ENCODE results near the gene EIF3A.
A peak's percentile ranks its signal among the peaks of the same experiment; 100 is the strongest.
"Not testable (repeated sequence)": the region's sequence is repeated elsewhere in the genome, so short reads cannot be mapped to it uniquely, and the experiment has no call there.

EIF3A gene

DNA sequence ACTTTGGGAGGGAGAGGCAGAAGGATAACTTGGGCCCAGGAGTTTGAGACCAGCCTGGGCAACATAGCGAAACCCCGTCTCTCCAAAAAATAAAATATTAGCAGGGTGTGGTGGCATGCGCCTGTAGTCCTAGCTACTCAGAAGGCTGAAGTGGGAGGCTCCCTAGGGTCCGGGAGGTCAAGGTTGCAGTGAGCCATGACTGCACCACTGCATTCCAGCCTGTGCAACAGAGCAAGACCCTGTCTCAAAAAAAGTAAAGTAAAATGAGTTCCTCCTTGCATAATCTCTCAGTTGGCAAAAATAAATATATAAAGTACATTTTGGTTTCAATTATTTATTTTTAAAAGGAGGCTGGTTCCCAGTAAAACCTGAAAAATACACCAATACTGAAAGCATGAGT, 39.3 kb downstream of the EIF3A start:
- no peak for DNase-seq

DNA sequence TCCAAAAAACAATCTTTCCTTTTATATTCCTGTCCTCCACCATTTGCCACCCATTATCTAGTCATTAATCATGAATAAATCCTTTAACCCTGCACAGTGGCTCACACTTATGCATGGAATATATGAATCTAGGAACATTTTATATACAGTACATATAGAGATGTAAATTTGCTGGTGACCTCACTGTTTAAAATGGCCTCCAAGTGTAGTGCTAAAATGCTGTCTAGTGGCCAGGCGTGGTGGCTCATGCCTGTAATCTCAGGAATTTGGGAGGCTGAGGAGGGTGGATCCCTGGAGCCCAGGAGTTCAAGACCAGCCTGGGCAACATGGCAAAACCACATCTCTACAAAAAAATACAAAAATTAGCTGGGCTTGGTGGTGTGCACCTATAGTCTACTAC, 41.5 kb downstream of the EIF3A start:
- DNase-seq: no peak

DNA sequence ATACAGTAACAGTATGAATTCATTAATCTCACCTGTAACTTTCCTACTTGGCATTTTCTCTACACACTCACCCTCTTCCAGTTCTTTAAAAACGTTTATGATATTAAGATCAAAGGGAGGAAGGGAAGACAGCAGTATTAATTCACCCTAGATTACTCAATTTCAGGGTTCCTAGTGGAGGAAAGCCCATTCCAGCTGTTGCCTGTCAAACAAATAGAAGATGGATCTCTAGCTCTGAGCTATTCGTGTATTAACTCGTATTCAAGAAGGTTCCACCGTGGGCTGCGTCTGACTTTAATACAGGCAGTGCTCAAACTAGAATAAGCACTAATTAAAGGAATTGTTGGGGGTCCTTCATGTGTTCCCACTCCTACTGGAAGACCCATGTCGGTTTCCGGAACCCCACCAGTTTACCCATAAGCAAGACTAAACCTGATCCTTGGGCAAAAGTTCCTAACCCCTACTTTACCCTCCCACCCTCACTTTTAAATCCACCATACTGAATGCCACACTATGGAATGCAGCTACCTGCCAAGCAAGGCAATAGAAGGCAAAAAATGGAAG, 49.0 kb downstream of the EIF3A start:
- no peak for DNase-seq

DNA sequence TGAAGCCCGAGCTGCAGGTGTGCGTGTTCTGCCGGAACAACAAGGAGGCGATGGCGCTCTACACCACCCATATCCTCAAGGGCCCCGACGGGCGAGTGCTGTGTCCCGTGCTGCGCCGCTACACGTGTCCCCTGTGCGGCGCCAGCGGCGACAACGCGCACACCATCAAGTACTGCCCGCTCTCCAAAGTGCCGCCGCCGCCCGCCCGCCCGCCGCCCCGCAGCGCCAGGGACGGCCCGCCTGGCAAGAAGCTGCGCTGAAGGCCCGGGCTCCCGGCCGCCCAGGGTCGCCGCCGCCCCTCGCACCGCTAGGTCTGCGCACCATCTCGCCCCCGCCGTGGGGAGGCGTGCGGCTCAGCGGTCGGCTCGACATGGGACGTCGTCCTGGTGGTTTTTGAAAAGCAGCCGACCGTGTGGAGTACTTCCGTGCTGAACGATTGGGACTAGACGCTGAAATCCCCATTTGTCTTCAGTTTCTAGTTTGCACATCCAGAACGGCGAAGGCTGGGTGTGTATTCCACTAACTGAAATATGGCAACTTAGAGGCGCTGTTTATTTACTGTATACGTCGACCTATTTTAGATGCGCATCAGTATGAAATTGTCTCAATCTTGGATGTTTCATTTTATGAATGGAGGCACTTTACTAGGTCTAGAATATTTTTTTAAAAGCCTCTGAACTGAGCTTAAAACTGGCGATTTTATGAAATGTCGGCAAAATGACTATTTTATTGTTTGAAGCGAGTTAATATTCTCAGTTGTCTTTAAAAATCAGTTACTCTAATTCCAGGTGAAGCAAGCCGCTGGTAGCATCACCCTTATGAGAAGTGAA, 50.0 kb downstream of the EIF3A start:
- no peak for DNase-seq

DNA sequence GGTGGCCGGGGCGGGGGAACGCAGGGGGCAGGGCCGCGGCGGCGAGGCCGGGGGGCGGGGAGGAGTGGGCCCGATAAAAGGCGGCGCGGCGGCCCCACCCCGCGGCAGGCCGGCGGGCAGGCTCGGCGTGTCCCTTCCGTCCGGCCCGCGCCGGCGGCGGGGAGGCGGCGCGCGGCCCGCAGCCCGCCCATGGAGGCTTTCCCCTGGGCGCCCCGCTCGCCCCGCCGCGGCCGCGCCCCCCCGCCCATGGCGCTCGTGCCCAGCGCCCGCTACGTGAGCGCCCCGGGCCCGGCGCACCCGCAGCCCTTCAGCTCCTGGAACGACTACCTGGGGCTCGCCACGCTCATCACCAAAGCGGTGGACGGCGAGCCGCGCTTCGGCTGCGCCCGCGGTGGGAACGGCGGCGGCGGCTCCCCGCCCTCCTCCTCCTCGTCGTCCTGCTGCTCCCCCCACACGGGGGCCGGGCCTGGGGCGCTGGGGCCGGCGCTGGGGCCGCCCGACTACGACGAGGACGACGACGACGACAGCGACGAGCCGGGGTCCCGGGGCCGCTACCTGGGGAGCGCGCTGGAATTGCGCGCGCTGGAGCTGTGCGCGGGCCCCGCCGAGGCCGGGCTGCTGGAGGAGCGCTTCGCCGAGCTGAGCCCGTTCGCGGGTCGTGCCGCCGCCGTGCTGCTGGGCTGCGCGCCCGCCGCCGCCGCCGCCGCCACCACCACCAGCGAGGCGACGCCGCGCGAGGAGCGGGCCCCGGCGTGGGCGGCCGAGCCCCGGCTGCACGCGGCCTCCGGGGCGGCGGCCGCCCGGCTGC, 50.8 kb downstream of the EIF3A start, which contains the start of gene NANOS1:
TSS of gene NANOS1 (plus strand) at position 102 of the 808 bp plus-strand sequence. CDS start at position 190, 88 bp downstream.
- no peak for DNase-seq

DNA sequence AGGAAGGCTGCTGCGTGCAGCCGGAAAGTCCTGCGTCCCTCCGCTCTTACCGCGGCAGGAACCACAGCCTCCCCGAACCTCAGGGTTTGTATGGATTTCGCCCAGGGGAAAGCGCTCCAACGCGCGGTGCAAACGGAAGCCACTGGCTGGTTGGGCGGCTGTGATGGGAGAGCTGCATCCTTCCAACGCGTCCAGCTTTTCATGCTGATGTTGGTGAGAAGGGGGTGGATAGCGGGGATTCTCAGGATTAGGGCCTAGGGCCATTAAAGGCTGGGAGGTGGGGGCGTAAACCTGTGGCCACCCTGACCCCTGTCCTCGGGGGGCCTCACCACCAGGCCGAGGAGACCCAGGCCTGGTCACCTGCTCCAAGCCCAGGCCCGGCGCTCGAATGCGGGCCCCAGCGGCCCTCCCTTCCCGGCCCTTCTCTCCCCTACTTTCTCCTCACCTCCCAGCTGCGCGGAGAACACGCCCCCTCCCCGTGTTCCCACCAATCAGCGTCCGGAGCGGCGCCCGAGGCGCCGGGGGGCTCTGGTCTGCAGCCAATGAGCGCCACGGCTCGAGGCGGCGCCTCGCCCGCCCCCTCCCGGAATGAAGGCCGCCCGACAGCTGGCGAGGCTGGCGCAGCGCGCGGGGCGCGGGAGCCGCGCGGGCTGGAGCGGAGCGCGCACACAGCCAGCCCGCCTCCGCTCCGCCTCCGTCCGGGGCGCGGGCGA, 51.6 kb downstream of the EIF3A start:
- DNase-seq: no peak

DNA sequence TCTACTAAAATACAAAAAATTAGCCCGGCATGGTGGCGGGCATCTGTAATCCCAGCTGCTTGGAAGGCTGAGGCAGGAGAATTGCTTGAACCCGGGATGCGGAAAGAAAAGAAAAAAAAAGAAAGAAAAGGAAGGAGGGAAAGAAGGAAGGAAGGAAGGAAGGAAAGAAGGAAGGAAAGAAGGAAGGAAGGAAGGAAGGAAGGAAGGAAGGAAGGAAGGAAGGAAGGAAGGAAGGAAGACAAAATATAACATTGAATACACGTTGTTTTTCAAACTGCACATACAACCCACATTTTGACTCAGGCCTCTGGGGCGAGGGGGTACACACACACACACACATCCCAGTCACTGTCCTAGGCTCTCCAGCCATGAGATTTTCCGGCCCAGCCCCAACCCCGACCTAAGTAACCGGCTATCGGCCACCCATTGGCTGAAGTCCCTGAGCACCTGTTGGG, 52.1 kb downstream of the EIF3A start:
- DNase-seq: not testable (repeated sequence)

DNA sequence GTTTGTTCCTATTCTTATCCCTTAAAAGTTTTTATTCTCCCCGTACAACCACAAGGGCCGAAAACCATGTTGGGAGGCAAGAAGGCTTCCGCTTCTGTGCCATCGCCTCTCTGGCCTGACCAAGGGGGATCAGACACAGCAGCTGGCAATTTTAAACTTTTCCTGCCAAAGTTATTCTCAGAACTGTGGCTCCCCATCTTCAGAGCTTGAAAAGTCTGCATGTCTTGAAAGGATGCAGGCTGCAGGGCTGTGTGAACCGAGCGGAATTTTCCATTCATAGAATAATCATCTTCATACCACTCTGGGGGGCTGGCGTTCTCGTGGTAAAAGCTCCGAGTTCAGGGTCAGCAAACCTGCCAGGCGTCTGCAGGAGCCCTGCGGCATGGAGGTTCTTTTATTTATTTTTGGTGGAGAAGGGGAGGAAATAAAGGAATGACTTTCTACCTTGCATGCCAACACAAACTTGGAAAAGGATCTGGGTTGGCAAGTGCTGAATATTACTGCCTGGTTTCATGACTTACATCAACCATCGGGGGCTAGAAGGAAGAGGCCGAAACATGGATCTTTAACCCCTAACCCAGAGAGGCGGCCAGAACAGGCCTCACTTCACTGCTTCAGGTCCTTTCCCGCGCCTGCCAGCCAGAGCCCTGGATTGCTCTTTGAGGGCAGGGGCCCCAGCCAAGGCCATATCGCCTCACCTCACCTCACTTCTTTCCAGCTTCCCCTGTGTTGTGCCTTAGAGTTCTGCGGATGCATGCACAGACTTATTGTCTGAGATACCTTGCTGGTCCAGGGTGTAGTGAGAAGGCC, 54.1 kb downstream of the EIF3A start:
- DNase-seq: no peak

DNA sequence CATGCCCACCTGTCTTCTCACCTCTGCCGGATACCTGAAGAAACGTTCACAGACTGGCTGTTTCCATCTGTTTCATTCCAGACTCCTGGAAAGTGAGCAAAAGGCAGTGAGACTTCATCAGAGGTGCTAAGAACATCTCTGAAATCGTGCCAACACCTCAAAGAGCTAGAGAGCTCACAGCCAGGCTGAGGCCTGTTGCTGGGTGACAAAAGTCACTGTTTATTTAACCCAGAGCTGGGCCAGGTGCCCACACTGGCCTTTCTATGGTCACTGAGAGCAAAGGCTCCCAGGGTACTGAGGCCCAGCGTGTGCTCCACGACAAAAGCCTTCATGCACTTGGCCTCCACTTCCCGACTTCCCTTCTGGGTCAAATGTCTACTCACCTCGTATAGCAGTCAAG, 54.8 kb downstream of the EIF3A start:
- DNase-seq: no peak

DNA sequence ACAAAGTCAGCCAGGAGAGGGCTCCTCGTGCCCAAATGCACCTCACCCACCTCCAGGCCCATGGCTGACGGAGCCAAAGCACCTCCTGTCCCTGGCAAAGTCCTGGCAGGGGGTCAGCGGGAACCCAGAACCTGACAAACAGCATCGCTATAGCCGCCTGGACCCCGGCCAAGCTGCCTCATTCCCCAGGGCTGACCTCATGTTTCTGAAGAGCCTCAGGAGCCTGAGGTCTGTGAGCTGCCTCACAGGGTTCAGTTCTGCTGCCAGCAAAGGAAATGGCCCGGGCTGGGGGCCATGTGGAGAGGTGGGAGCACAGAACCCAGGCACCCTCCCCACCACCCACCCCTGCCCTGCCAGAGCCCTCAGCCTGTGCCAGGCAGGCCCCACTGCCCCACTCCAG, 55.3 kb downstream of the EIF3A start:
- no peak for DNase-seq

DNA sequence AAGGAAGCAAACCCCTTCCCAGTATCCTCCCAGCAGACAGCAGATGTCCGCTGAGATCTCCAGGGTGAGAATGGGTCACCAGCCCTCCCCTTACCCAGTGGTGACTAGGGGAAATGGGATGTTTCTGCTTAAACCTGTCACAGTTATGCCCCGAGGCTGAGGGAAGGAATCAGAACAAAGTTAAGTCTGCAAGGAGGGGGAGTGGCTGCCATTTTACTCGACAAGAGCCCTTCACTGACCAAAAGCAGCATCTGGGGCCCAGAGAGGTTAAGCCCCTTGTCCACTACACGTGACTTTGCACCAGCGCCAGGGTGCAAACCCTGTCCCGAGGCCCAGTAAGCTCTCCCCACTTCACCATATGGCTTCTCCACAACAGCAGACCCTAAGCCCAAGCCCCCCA, 55.7 kb downstream of the EIF3A start:
- DNase-seq: no peak

DNA sequence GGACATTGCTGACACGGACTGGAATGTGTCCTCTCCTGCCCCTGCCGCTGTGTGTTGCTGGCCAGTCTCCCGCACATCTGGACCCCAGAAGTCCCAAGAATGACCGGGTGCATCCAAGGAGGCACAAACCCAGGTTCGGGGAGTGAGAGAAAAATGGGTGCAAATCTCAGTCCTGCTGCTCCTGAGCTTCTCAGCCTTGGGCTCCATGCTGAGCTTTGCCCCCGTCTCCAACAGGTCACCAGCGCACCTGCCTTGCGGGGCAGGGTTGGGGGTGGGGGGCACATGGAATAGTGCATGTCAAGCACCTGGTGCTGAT, 57.1 kb downstream of the EIF3A start:
- no peak for DNase-seq

DNA sequence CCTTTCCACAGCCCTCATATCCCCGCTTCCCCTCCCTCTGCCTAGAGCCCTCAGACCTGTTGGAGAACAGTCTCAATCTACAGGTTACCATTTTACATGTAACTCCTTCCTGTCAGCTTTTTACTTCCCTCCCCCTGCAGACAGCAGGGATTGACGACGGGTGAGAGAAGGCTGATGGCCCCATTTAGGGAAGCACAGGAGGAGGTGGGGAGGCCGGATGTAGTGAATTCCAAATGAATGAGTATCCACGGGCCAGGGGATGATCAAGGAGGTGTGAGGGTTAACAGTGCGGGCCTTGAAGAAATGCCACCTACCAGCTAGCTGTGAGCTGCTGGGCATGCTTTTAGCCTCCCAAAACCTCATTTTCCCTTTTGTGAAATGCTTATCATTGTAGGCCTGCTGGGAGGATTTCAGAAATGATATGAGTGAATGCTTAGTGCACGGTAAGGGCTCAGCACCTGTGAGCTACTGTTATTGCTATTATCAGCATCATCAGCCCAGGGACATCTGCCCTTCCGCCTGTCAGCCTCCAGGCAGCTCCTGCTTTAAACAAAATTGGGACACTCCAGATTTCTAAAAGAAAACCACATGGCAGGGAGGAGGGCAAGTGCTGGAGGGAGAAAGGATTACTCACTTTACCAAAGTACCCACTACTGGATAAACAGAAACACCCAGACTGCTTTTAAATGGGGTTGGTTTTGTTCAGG, 57.6 kb downstream of the EIF3A start:
- peak; percentile 16 for DNase-seq

DNA sequence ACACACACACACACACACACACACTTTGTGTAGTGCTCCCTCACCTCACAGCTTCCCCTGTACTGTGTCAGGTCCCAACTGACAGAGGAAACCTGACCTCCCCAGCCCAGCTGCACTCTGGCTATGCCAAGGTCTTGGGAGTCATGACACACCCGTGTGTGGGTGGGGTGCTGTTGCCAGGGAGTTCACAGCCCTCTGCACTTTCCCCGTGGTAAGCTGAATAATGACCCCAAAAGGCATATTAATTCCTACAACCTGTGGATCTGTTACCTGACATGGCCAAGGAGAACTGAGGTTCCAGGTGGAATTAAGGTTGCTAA, 60.0 kb downstream of the EIF3A start:
- no peak for DNase-seq

DNA sequence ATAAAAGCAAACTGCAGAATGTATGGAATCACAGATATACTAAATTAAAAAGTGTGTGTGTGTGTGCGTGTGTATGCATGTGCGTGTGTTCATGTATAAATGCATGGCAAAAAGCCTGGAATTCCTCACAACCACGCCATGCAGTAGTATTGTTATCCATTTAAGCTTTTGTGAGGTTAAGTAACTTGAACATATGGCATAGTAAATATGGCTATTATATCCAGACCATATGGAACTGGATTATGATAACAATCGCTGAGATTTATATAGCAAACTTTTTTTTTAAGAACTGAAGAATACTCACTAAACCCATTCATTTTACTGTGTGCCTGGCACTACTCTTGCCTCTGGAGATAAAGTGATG, 73.4 kb downstream of the EIF3A start:
- DNase-seq: peak; percentile 49

DNA sequence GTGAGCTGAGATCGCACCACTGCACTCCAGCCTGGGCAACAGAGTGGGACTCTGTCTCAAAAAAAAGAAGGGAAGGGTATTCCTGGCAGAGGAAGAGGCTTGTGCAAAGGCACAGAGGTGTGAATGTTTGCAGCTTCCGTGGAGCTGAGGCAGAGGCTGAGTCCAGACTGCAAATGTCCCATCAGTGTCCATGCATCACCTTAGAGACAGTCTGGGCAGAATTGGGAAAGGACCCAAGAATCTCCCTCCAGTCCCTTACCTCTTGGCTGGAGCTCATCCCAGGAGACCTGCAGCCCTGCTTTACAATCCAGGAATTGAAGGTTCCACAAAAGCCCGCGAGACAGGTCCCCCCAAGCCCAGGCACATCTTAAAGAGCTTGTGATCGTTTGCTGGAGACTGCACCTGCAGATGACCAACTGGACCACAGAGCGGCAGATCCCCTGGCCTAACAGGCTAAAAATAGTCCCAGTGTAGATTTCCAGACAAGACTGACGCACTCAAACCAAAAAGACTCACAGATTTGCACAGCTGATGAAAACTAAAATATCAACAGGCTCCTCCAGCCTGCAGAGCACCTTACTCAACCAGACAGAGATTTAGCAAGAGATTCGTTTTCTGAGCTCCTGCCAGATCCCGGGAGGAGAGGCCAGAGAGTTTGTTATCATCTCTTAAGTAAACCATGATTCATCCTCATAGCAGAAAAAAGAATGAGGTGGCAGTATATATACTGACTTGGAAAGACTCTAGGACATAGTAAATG, 74.0 kb downstream of the EIF3A start:
- no peak for DNase-seq

DNA sequence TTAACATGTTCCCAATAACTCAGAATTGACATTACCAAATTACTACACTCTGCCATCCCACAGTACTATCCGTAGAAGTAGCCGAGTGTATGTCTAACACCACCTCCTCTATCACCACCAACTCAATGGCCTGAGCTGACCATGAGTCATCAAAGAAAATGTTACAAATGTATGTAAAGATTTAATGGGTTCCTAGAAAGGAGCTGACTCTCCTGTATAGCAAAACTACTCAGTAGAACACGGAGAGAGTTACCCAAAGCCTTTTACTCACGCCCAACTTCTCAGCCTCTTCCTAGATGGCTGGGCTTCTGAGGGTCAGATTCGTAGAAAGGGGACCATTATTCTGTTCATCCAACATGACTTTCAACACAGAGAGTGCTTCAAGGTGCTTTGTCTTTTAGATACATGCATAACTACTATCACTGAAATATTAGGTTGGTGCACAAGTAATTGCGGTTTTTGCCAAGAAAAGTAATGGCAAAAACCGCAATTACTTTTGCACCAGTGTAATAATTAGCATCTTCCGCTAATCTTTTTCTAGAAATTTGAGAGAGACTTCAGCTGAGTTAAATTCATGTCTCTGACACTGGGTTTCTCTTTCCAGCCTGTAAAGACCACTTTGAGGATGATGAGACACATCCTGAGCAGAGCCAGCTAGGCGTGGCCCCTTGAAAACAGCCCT, 75.1 kb downstream of the EIF3A start:
- no peak for DNase-seq

DNA sequence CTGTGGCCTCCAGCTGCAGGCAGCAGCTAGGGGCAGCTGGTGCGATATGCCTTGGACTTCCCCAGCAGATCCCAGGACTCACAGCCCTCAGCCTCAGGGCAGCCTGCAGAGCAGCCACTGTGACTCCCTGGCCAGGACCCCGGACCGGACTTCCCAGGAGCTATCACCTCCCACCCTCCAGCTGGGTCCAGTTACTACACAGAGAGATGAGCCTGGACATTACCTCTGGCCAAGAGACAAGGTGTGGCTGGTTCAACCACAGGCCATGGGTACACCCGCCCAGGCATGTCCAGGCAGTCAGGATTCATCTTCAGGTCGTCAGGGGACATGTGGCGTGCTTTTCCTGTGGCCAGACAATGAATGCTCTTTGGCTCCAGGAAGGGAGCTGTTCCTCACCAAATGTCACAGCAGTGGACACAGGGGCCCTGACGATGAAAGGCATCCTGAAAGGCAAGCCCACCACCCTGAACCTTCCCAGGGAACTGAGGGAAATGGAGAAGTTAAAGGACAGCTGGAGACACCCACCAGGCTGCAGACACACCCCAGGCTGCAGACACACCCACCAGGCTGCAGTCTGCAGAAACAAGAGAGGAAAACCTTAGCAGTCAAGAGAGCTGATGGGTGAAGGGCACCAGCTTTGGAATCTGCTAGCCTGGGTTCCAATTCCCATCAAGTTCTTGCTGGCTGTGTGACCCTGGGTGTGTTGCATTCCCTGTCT, 76.9 kb downstream of the EIF3A start:
- no peak for DNase-seq

DNA sequence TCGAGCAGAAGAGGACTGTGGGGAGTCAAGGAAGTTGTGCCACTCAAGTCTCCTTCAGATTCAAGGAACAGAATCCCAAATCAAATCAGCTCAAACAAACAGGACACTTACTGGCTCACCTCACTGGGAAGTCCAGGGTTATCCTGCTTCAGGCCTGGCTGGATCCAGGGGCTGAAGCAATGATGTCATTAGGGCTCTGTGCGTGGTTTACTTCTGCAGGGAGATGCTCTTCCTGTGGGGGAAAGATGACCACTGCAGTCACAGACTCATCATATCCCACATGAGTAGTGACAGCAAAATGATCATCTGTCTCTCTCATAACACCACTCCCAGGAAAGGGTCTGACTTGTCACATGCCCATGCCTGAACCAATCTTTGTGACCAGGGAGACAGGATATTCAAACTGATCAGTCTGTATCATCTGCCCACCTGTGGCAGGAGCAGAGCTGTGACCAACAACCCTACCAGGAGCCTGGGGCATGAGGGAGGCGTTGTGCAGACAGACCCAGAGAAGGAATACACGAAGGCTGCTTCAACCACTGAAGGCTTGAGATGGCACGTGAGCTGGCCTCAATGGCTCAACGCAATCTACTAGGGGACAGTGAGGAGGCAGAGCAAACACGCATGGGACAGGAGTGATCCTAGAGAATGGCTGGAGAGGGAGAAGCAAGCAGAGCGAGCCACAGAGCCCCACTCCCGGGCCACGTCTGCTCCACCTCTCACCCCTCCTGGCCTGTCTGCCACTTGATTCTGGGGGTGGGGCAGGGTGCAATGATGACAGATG, 78.7 kb downstream of the EIF3A start:
- DNase-seq: no peak

Data from NCI-H524 treated with DMSO at 0.1 percent for 48 hours (cell line).